Prostate gland (tissue), 1 donor: ENCODE results near the gene TBC1D13.

Experiments used
- POLR2A ChIP-seq: fragments of 450-650 bp; IDR thresholded peaks from one replicate; pipeline ENCODE4 v1.6.1; 2016; ENCODE audit warnings: antibody characterized with exemption, mild to moderate bottlenecking
- POLR2AphosphoS5 ChIP-seq: sonication (generic); formaldehyde crosslinking; IDR thresholded peaks from one replicate; pipeline ENCODE4 v1.6.1; 2017; ENCODE audit warnings: antibody characterized with exemption

GRCh38 chr9:128792978-128793686 lies 6.1 kb downstream of the TBC1D13 start:
- no peak for TF ChIP-seq POLR2AphosphoS5
- no peak for TF ChIP-seq POLR2A
